Liver (tissue), 9 donors: ENCODE data around the gene WDR37. TPM values are rescaled to one million over a fixed set of nuclear protein-coding genes. Genes with fewer than 3 reads are reported as not detected.

Experiments
- DNase-seq: peaks from one replicate; pipeline ENCODE4 v3.0.0-alpha.2; 2017; ENCODE audit warnings: low spot score
- H3K27ac ChIP-seq, 2 donors: one replicate each; pipeline ENCODE4 v1.7.0; 2013; ENCODE audit warnings: inconsistent platforms in 2 of 2, low read length in 2 of 2, control low read depth in 1 of 2, low read depth in 1 of 2, mild to moderate bottlenecking in 1 of 2
- H3K27me3 ChIP-seq, 4 donors: one replicate each; pipeline versions ENCODE4 v1.6.1 to v1.7.0; 2013; ENCODE audit warnings: low read length in 3 of 4, inconsistent platforms in 1 of 4, mild to moderate bottlenecking in 1 of 4, moderate library complexity in 1 of 4; ENCODE audit not compliant: control insufficient read depth in 4 of 4, insufficient read depth in 4 of 4
- H3K36me3 ChIP-seq, 4 donors: one replicate each; pipeline versions ENCODE4 v1.6.1 to v1.7.0; 2013; ENCODE audit warnings: low read length in 3 of 4, mild to moderate bottlenecking in 3 of 4, low read depth in 1 of 4, moderate library complexity in 1 of 4; ENCODE audit not compliant: control insufficient read depth in 4 of 4, insufficient read depth in 3 of 4
- H3K4me1 ChIP-seq, 4 donors: one replicate each; pipeline versions ENCODE4 v1.6.1 to v1.7.0; 2013; ENCODE audit warnings: low read length in 3 of 4, mild to moderate bottlenecking in 3 of 4, moderate library complexity in 1 of 4; ENCODE audit not compliant: control insufficient read depth in 4 of 4, insufficient read depth in 4 of 4
- H3K4me3 ChIP-seq, 3 donors: one replicate each; pipeline versions ENCODE4 v1.6.1 to v1.7.0; 2013; ENCODE audit warnings: low read length in 3 of 3, control low read depth in 1 of 3, low read depth in 1 of 3, mild to moderate bottlenecking in 1 of 3
- H3K9ac ChIP-seq, 2 donors: one replicate each; pipeline ENCODE4 v1.7.0; 2013; ENCODE audit warnings: low read length in 2 of 2, mild to moderate bottlenecking in 2 of 2, moderate library complexity in 2 of 2, control low read depth in 1 of 2, low read depth in 1 of 2
- H3K9me3 ChIP-seq, 4 donors: one replicate each; pipeline versions ENCODE4 v1.6.1 to v1.7.0; 2013; ENCODE audit warnings: low read length in 3 of 4; ENCODE audit not compliant: control insufficient read depth in 4 of 4
- FOXA1 ChIP-seq: IDR thresholded peaks from 2 replicates; pipeline ENCODE4 v1.6.1; 2016; ENCODE audit warnings: antibody characterized with exemption
- FOXA2 ChIP-seq: IDR thresholded peaks from 2 replicates; pipeline ENCODE4 v1.6.1; 2016; ENCODE audit warnings: antibody characterized with exemption
- HNF4A ChIP-seq, 2 donors: conservative IDR thresholded peaks; 2 replicates each; pipeline ENCODE4 v1.6.1; 2016; ENCODE audit warnings: antibody characterized with exemption in 2 of 2, mild to moderate bottlenecking in 2 of 2
- HNF4G ChIP-seq: IDR thresholded peaks from 2 replicates; pipeline ENCODE4 v1.6.1; 2016; ENCODE audit warnings: antibody characterized with exemption
- JUND ChIP-seq, 2 donors: IDR thresholded peaks; 2 replicates each; pipeline ENCODE4 v1.6.1; 2016; ENCODE audit warnings: antibody characterized with exemption in 2 of 2
- NR2F2 ChIP-seq: IDR thresholded peaks from 2 replicates; pipeline ENCODE4 v1.6.1; 2016; ENCODE audit warnings: antibody characterized with exemption
- RAD21 ChIP-seq, 2 donors: IDR thresholded peaks; 2 replicates each; pipeline ENCODE4 v1.6.1; 2016; ENCODE audit warnings: antibody characterized with exemption in 2 of 2, mild to moderate bottlenecking in 2 of 2
- RXRA ChIP-seq, 2 donors: IDR thresholded peaks; 2 replicates each; pipeline ENCODE4 v1.6.1; 2017 to 2018; ENCODE audit warnings: antibody characterized with exemption in 2 of 2, mild to moderate bottlenecking in 1 of 2
- SP1 ChIP-seq: IDR thresholded peaks from 2 replicates; pipeline ENCODE4 v1.6.1; 2018; ENCODE audit warnings: antibody characterized with exemption, mild to moderate bottlenecking
- TAF1 ChIP-seq: conservative IDR thresholded peaks from 2 replicates; pipeline ENCODE4 v1.6.1; 2016; ENCODE audit warnings: antibody characterized with exemption, mild to moderate bottlenecking
- YY1 ChIP-seq: IDR thresholded peaks from 2 replicates; pipeline ENCODE4 v1.6.1; 2016; ENCODE audit warnings: antibody characterized with exemption, mild to moderate bottlenecking
- WGBS: extraction: QIAGEN DNeasy Blood & Tissue Kit; methylation state at CpG from one replicate; pipeline ENCODE4 v1.1.7; 2013; 5-methylcytosine and 5-hydroxymethylcytosine counted together
- polyA plus RNA-seq, 2 donors: library from polyadenylated mRNA; stranded (reverse) in 1 of 2; unstranded in 1 of 2; fragments of 200-250 nt in 1 of 2; fragments of >200 nt in 1 of 2; fragmentation: Nextera tagmentation in 1 of 2; extraction: Ambion mirVana in 1 of 2; gene quantifications; one replicate each; pipeline versions ENCODE4 v1.2.1 to v1.2.3, GENCODE V29; 2013 to 2015
- total RNA-seq, 2 donors: library from RNA; depleted of rRNA; stranded (reverse); fragments of >200 nt; gene quantifications; one replicate each; pipeline ENCODE4 v1.2.3, GENCODE V29; 2014
- TF ChIP-seq, protein P1 (sequence below): fragments of 150-350 bp; IDR thresholded peaks from 2 replicates; pipeline ENCODE4 v1.5.1; 2017; ENCODE audit warnings: improper control_type of control experiment, low read depth, low read length; ENCODE audit not compliant: missing input control
- TF ChIP-seq, protein P2 (sequence below): IDR thresholded peaks from 2 replicates; pipeline ENCODE4 v1.6.1; 2016; ENCODE audit warnings: antibody characterized with exemption, mild to moderate bottlenecking
- TF ChIP-seq, protein P3 (sequence below): IDR thresholded peaks from 2 replicates; pipeline ENCODE4 v1.6.1; 2016; ENCODE audit warnings: antibody characterized with exemption
- TF ChIP-seq, protein P4 (sequence below): IDR thresholded peaks from 2 replicates; pipeline ENCODE4 v1.6.1; 2016; ENCODE audit warnings: antibody characterized with exemption
- donor health status: healthy.
- donor health status: healthy.
- donor health status: healthy.
- donor health status: healthy.
- donor health status: healthy.

WDR37 gene
- total and polyA plus RNA-seq, 4 donors = 3.6 to 12.1 (median 5.6) TPM

DNA sequence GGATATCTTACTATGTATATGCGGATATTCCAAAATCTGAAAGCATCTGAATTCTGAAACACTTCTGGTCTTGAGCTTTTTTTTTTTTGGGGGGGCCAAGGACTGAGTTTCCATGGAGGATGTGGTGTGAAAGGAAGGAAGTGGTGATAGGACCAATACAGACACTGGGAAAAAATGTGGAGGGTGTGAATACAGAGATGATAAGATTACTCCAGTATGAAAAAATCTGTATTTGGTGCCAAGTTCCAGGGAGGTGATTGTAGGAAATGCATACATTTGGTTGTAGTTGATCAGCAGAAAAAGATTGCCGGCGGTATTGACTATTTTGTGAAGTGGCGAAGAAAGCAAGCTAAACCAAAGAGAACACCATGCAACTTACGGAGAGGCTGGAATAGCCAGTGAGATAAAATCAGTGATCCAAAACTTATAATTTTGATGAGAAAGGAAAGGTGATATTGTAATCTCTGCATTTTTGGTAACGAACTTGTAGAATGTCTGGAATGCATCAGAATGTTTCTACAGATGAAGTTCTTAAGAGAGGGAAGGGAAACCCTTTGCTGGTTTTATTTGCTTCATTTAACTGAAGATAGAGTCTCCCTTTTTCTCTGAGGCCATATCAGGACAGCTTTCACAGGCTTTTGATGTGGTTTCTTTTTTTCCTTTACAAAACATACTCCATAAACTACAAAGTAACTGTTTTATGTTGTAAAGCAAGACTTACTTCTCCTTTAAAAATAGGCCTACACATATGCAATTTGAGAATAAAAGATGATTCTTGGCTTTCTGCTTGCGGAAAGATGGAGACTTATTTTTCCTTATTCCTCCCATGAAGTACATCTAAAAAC, 6.0 kb downstream of the WDR37 start:
- no peaks in the 10 kb centered on the region for H3K27me3 ChIP-seq
- no peak for DNase-seq
- no peak overlapping the region for H3K27ac ChIP-seq
- TF ChIP-seq JUND (IDR thresholded peaks at IDR 0.05) (no peak), NR2F2 (peak; percentile 8)
- no peaks in the 10 kb centered on the region for H3K9me3 ChIP-seq
- no peak overlapping the region for H3K4me3 ChIP-seq
- WGBS = 89% methylated on average over 7 of the region's 7 CpGs
- no peak overlapping the region for H3K9ac ChIP-seq
- peaks cover 0 to 3% (median 0%) of the 10 kb centered on the region in 4 donors for H3K36me3 ChIP-seq
- H3K4me1 ChIP-seq = peaks cover 9 to 21% (median 10%) of the 10 kb centered on the region in 4 donors

DNA sequence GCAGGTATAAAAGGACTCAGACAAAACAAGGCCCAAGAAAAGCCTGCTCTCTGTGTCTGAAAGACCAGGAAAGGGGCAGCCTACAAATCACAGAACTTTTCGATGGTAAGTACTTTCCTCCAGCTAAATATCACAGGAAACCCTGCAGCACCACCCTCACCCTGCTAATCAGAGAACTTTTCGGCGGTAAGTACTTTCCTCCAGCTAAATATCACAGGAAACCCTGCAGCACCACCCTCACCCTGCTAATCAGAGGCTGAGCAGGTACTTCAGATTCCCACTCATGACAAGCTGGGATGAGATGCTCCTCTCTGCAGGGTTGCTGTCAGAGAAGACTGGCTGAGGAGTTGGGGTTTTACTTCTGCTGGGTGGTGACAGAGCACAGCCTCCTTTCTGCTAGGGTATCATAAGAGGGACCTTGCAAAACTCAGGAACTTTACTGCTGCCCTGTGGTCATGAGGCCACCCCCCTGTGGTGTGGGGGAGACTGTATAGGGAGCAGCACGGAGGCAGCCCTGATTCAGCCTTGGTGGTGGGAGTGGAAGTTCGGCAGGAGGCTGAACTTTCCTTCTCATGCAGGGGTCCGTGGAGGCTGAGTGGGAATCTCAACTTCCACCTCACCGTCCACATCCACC, 7.2 kb downstream of the WDR37 start:
- peaks cover 0 to 11% (median 4%) of the 10 kb centered on the region in 4 donors for H3K4me1 ChIP-seq
- H3K27ac ChIP-seq = no peak overlapping the region
- no peak overlapping the region for H3K9ac ChIP-seq
- no peaks in the 10 kb centered on the region for H3K9me3 ChIP-seq
- no peak overlapping the region for H3K4me3 ChIP-seq
- 79% methylated on average over 7 of the region's 7 CpGs for WGBS
- no peak for DNase-seq
- no peaks in the 10 kb centered on the region for H3K27me3 ChIP-seq
- TF ChIP-seq, protein P1, sequence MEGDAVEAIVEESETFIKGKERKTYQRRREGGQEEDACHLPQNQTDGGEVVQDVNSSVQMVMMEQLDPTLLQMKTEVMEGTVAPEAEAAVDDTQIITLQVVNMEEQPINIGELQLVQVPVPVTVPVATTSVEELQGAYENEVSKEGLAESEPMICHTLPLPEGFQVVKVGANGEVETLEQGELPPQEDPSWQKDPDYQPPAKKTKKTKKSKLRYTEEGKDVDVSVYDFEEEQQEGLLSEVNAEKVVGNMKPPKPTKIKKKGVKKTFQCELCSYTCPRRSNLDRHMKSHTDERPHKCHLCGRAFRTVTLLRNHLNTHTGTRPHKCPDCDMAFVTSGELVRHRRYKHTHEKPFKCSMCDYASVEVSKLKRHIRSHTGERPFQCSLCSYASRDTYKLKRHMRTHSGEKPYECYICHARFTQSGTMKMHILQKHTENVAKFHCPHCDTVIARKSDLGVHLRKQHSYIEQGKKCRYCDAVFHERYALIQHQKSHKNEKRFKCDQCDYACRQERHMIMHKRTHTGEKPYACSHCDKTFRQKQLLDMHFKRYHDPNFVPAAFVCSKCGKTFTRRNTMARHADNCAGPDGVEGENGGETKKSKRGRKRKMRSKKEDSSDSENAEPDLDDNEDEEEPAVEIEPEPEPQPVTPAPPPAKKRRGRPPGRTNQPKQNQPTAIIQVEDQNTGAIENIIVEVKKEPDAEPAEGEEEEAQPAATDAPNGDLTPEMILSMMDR = no peak
- TF ChIP-seq HNF4G = no peak
- no peak for TF ChIP-seq FOXA1
- no peak for TF ChIP-seq RXRA (IDR thresholded peaks at IDR 0.05)
- TF ChIP-seq, protein P2, sequence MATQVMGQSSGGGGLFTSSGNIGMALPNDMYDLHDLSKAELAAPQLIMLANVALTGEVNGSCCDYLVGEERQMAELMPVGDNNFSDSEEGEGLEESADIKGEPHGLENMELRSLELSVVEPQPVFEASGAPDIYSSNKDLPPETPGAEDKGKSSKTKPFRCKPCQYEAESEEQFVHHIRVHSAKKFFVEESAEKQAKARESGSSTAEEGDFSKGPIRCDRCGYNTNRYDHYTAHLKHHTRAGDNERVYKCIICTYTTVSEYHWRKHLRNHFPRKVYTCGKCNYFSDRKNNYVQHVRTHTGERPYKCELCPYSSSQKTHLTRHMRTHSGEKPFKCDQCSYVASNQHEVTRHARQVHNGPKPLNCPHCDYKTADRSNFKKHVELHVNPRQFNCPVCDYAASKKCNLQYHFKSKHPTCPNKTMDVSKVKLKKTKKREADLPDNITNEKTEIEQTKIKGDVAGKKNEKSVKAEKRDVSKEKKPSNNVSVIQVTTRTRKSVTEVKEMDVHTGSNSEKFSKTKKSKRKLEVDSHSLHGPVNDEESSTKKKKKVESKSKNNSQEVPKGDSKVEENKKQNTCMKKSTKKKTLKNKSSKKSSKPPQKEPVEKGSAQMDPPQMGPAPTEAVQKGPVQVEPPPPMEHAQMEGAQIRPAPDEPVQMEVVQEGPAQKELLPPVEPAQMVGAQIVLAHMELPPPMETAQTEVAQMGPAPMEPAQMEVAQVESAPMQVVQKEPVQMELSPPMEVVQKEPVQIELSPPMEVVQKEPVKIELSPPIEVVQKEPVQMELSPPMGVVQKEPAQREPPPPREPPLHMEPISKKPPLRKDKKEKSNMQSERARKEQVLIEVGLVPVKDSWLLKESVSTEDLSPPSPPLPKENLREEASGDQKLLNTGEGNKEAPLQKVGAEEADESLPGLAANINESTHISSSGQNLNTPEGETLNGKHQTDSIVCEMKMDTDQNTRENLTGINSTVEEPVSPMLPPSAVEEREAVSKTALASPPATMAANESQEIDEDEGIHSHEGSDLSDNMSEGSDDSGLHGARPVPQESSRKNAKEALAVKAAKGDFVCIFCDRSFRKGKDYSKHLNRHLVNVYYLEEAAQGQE = no peak
- no peak for TF ChIP-seq JUND (IDR thresholded peaks at IDR 0.05)
- TF ChIP-seq SP1 = no peak
- TF ChIP-seq RAD21 (IDR thresholded peaks at IDR 0.05) = no peak
- TF ChIP-seq FOXA2 = no peak
- no peak for TF ChIP-seq YY1
- no peak for TF ChIP-seq TAF1
- TF ChIP-seq HNF4A (conservative IDR thresholded peaks at IDR 0.05) = no peak
- TF ChIP-seq, protein P3, sequence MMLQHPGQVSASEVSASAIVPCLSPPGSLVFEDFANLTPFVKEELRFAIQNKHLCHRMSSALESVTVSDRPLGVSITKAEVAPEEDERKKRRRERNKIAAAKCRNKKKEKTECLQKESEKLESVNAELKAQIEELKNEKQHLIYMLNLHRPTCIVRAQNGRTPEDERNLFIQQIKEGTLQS = no peak
- TF ChIP-seq, protein P4, sequence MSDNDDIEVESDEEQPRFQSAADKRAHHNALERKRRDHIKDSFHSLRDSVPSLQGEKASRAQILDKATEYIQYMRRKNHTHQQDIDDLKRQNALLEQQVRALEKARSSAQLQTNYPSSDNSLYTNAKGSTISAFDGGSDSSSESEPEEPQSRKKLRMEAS = no peak
- H3K36me3 ChIP-seq = peaks cover 0 to 3% (median 0%) of the 10 kb centered on the region in 4 donors
